H4 (cell line): Measurements from ENCODE around the gene HMCN1. TPM values are rescaled to one million over a fixed set of nuclear protein-coding genes. Genes with fewer than 3 reads are reported as not detected.
A peak's percentile ranks its signal among the peaks of the same experiment; 100 is the strongest.

Experiments used
- DNase-seq: peaks from one replicate; pipeline ENCODE4 v3.0.0-alpha.2; 2015; ENCODE audit warnings: low spot score
- total RNA-seq: library from RNA; depleted of rRNA; stranded (reverse); fragments of >200 nt; shearing (Covaris generic); gene quantifications from 2 replicates; pipeline ENCODE4 v1.2.3, GENCODE V29; 2014

The HMCN1 gene
- total RNA-seq, 1 experiment from 2014 or later = 14.8 TPM

- no peak for DNase-seq
Observed at GRCh38 chr1:185965870-185966269, 231.7 kb downstream of the HMCN1 start.

GRCh38 chr1:185966471-185966870 lies 232.3 kb downstream of the HMCN1 start:
- DNase-seq = no peak

GRCh38 chr1:185969028-185969427 lies 234.8 kb downstream of the HMCN1 start:
- DNase-seq = peak; percentile 40

GRCh38 chr1:185969524-185969991 lies 235.4 kb downstream of the HMCN1 start:
- no peak for DNase-seq

GRCh38 chr1:185971688-185972087 lies 237.5 kb downstream of the HMCN1 start:
- peak; percentile 85 for DNase-seq

GRCh38 chr1:185972096-185972850 lies 238.1 kb downstream of the HMCN1 start:
- DNase-seq = no peak

GRCh38 chr1:185973645-185974044 lies 239.5 kb downstream of the HMCN1 start:
- peak; percentile 94 for DNase-seq

GRCh38 chr1:185974367-185975170 lies 240.4 kb downstream of the HMCN1 start:
- DNase-seq = no peak

- no peak for DNase-seq
Observed at GRCh38 chr1:185980891-185981290, 246.7 kb downstream of the HMCN1 start.

GRCh38 chr1:185984113-185984836 lies 250.1 kb downstream of the HMCN1 start:
- DNase-seq = no peak

- DNase-seq = no peak
Observed at GRCh38 chr1:185987611-185988321, 253.6 kb downstream of the HMCN1 start.

- no peak for DNase-seq
Observed at GRCh38 chr1:185990565-185990964, 256.4 kb downstream of the HMCN1 start.

- no peak for DNase-seq
Observed at GRCh38 chr1:185991266-185991665, 257.1 kb downstream of the HMCN1 start.

GRCh38 chr1:185996211-185996610 lies 262.0 kb downstream of the HMCN1 start:
- DNase-seq = no peak

- DNase-seq = no peak
Observed at GRCh38 chr1:185998391-185998790, 264.2 kb downstream of the HMCN1 start.

- DNase-seq = no peak
Observed at GRCh38 chr1:186002406-186002805, 268.2 kb downstream of the HMCN1 start.

GRCh38 chr1:186009039-186009737 lies 275.0 kb downstream of the HMCN1 start:
- no peak for DNase-seq

- DNase-seq = no peak
Observed at GRCh38 chr1:186014370-186015037, 280.3 kb downstream of the HMCN1 start.

GRCh38 chr1:186016856-186017255 lies 282.7 kb downstream of the HMCN1 start:
- no peak for DNase-seq

GRCh38 chr1:186022184-186022583 lies 288.0 kb downstream of the HMCN1 start:
- DNase-seq = no peak
